Testis (tissue), 3 donors: ENCODE results near the gene AGTR1. TPM values are rescaled to one million over a fixed set of nuclear protein-coding genes. Genes with fewer than 3 reads are reported as not detected.

Source experiments
- DNase-seq: peaks from one replicate; pipeline ENCODE4 v3.0.0-alpha.2; 2019
- H3K27ac ChIP-seq, 2 donors: fragments of 200-600 bp; sonication (generic); one replicate each; pipeline ENCODE4 v1.5.1; 2019
- H3K27me3 ChIP-seq: fragments of 200-600 bp; sonication (generic); one replicate; pipeline ENCODE4 v1.5.1; 2019
- H3K36me3 ChIP-seq: fragments of 200-600 bp; sonication (generic); one replicate; pipeline ENCODE4 v1.5.1; 2017; ENCODE audit warnings: low read depth; ENCODE audit errors: missing control alignments
- H3K4me1 ChIP-seq: fragments of 200-600 bp; sonication (generic); one replicate; pipeline ENCODE4 v1.5.1; 2019
- H3K4me3 ChIP-seq, 2 donors: fragments of 200-600 bp; sonication (generic); one replicate each; pipeline ENCODE4 v1.5.1; 2017 to 2019
- H3K9me3 ChIP-seq: fragments of 200-600 bp; sonication (generic); one replicate; pipeline ENCODE4 v1.5.1; 2017
- CTCF ChIP-seq, 3 experiments: fragments of 450-650 bp in 2 of 3; fragments of 200-600 bp in 1 of 3; sonication (generic) in 1 of 3; IDR thresholded peaks; one replicate each; pipeline ENCODE4 v1.5.1; 2016 to 2019; ENCODE audit warnings: antibody characterized with exemption in 3 of 3, mild to moderate bottlenecking in 2 of 3, moderate library complexity in 1 of 3
- POLR2A ChIP-seq: fragments of 450-650 bp; IDR thresholded peaks from one replicate; pipeline ENCODE4 v1.6.1; 2017; ENCODE audit warnings: antibody characterized with exemption, mild to moderate bottlenecking, moderate library complexity
- whole genome bisulfite sequencing, 2 donors: methylation state at CpG; one replicate each; pipeline ENCODE4 v1.1.5; 2018; 5-methylcytosine and 5-hydroxymethylcytosine counted together
- intact Hi-C: fragments of 100-400 bp; cut with DNase I; formaldehyde crosslinking; loops from one replicate; pipeline ENCODE4 v1.15.1; 2023; ENCODE audit warnings: low total_unique reads
- polyA plus RNA-seq: library from polyadenylated mRNA; stranded (reverse); fragments of 350-450 nt; fragmentation: Illumina TruSeq; extraction: RNeasy Lipid Tissue Mini Kit (QIAGEN cat#74804); gene quantifications from one replicate; pipeline ENCODE4 v1.2.3, GENCODE V29; 2014; ENCODE audit warnings: low read depth, low replicate concordance; ENCODE audit not compliant: insufficient read depth
- total RNA-seq, 2 donors: library from RNA; depleted of rRNA; stranded (reverse); fragments of >200 nt; gene quantifications; one replicate each; pipeline ENCODE4 v1.2.3, GENCODE V29; 2016

AGTR1 gene
- total and polyA plus RNA-seq, 3 donors from 2014 or later: 4.4 to 7.6 (median 4.8) TPM

GRCh38 chr3:148720873-148721272, 23.2 kb downstream of the AGTR1 start:
- 88 to 96% methylated on average over 2 of the region's 2 CpGs for WGBS, 2 donors

DNA sequence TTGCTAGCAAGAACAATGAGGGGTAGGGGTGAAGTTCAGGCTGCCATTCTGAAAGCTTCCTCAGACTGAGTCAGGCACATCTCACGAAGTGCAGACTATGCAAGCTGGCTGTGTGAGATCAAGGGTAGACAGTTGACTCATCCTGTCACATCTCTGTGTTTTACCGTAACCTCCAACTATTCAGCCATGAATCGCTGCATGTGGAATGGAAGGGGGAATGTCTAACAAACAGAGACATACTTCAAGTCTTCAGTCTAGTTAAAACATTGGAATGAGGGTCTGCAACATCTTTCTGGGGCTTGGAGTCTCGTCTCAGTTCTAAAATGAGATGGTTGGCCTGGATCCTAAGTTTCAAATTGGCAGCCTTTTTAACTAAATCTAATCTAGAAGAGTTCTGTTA, 25.9 kb downstream of the AGTR1 start:
- Histone ChIP-seq H3K9me3 (no peaks in the 10 kb centered on the region), H3K27ac (no peak overlapping the region), H3K36me3 (no peaks in the 10 kb centered on the region), H3K27me3 (no peaks in the 10 kb centered on the region), H3K4me1 (peaks cover 10% of the 10 kb centered on the region), H3K4me3 (no peak overlapping the region)
- WGBS, 2 donors: 82 to 86% methylated on average over 4 of the region's 4 CpGs
- no peak for DNase-seq
- intact Hi-C loops: no loop called here
- no peak for TF ChIP-seq POLR2A
- no peak for TF ChIP-seq CTCF (IDR thresholded peaks at IDR 0.05)

More at GRCh38 chr3:148720873-148721272, 23.2 kb downstream of the AGTR1 start:
- no peak overlapping the region for H3K4me3 ChIP-seq
- H3K27ac ChIP-seq: no peak overlapping the region
- intact Hi-C loops: no loop called here
- no peaks in the 10 kb centered on the region for H3K9me3 ChIP-seq
- TF ChIP-seq POLR2A (no peak), CTCF (IDR thresholded peaks at IDR 0.05) (no peak)
- H3K4me1 ChIP-seq: no peaks in the 10 kb centered on the region
- no peak for DNase-seq
- no peaks in the 10 kb centered on the region for H3K27me3 ChIP-seq
- H3K36me3 ChIP-seq: no peaks in the 10 kb centered on the region

DNA sequence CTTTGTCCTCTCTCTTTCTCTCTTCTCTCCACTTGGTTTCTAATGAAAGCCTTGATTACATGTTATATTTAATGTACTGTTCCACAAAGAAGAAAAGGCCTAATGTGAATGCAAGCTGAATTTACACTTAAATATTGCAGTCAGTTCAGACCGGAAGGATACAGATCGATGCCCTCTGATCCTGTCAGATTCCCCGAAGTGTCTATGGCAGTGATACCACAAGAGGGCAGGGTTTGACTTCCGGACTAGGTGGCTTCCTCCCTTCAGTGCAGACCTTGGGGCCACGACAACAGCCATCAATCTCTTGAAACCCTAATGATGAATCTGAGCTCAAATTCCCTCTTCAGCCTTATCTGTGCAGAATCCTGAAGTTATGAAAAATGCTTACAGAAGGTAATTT, 29.5 kb downstream of the AGTR1 start:
- H3K4me1 ChIP-seq: peaks cover 10% of the 10 kb centered on the region
- 64 to 65% methylated on average over 5 of the region's 5 CpGs for WGBS, 2 donors

GRCh38 chr3:148728753-148729152, 31.1 kb downstream of the AGTR1 start:
- H3K9me3 ChIP-seq: no peaks in the 10 kb centered on the region
- no peaks in the 10 kb centered on the region for H3K36me3 ChIP-seq
- peaks cover 10% of the 10 kb centered on the region for H3K4me1 ChIP-seq
- WGBS, 2 donors: 34 to 43% methylated on average over 2 of the region's 2 CpGs
- TF ChIP-seq CTCF (IDR thresholded peaks at IDR 0.05) (no peak), POLR2A (no peak)
- H3K4me3 ChIP-seq: no peak overlapping the region
- H3K27me3 ChIP-seq: no peaks in the 10 kb centered on the region
- H3K27ac ChIP-seq: no peak overlapping the region
- intact Hi-C loops: no loop called here
- DNase-seq: no peak

More for the DNA sequence above, 29.5 kb downstream of the AGTR1 start:
- Histone ChIP-seq H3K4me3 (no peak overlapping the region), H3K36me3 (no peaks in the 10 kb centered on the region), H3K27ac (peak overlapping the region; percentile 1 to 38), H3K27me3 (no peaks in the 10 kb centered on the region), H3K9me3 (no peaks in the 10 kb centered on the region)
- intact Hi-C loops: no loop called here
- TF ChIP-seq CTCF (IDR thresholded peaks at IDR 0.05): peak in 1 of 3 experiments; percentile 27
- no peak for TF ChIP-seq POLR2A
- peak; percentile 70 for DNase-seq

DNA sequence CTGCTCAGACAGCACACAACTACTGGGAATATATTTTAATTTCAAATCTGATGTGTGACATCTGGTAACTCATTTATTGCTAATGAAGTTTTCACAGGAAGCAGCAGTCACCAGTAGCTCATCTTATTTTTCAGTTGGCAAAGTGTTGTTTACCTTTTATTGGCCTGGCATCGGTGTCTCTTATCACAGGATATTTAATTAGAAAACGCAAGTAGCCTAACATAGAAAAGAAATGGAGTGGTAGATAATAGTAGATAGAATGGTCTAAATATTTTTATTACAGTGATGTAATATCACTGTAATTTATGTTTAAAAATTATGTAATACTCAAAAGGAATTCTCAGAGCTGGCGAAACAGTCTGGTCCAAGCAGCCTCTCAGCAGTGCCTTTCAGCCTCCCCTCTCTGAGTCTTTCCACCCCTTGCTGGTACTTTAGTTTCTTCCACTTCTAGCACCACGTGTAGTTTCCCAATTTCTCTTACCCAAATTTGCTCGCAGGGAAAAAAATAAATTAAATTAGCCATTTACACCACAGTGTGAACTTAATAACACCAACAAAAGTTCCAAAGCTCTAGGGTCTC, 31.9 kb downstream of the AGTR1 start:
- DNase-seq: no peak
- no peak overlapping the region for H3K4me3 ChIP-seq
- no peaks in the 10 kb centered on the region for H3K9me3 ChIP-seq
- 78 to 81% methylated on average over 5 of the region's 5 CpGs for WGBS, 2 donors
- TF ChIP-seq POLR2A (no peak), CTCF (IDR thresholded peaks at IDR 0.05) (no peak)
- H3K36me3 ChIP-seq: no peaks in the 10 kb centered on the region
- peaks cover 10% of the 10 kb centered on the region for H3K4me1 ChIP-seq
- H3K27ac ChIP-seq: no peak overlapping the region
- H3K27me3 ChIP-seq: no peaks in the 10 kb centered on the region
- intact Hi-C loops: no loop called here
